ENCODE results near the gene GPR4. TPM values are rescaled to one million over a fixed set of nuclear protein-coding genes. Genes with fewer than 3 reads are reported as not detected.
"Not testable (repeated sequence)": the region's sequence is repeated elsewhere in the genome, so short reads cannot be mapped to it uniquely, and the experiment has no call there.

GPR4 gene
- polyA plus RNA-seq, 1 donor = 0.66 TPM

DNA sequence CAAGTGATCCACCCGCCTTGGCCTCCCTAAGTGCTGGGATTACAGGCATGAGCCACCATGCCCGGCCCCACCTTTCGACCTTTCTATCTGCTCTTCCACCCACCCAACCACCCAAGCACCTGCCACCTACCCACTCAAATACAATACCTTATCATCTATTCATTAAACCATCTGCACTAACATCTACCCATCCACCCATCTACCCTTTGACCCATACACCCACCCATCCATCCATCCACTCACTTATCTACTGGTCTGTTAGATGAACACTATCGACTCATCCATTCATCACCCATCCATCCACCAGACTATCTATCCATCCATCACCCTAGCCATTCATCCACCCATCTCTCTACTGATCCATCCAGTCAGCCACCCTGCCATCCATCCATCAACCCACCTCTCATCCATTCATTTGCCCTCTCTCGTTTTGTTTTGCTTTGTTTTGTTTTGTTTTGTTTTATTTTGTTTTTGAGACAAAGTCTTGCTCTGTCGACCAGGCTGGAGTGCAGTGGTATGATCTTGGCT lies 20.0 kb upstream of the GPR4 start:
- Histone ChIP-seq H3K36me3 (ENCODE audit: control insufficient read depth, insufficient read depth, low read length) (peaks cover 22% of the 10 kb centered on the region), H3K27me3 (ENCODE audit: control insufficient read depth, insufficient read depth, low read length) (no peaks in the 10 kb centered on the region)
- WGBS (ENCODE audit: insufficient coverage, low lambda C conversion rate) = 70% methylated on average over 1 of the region's 6 CpGs

DNA sequence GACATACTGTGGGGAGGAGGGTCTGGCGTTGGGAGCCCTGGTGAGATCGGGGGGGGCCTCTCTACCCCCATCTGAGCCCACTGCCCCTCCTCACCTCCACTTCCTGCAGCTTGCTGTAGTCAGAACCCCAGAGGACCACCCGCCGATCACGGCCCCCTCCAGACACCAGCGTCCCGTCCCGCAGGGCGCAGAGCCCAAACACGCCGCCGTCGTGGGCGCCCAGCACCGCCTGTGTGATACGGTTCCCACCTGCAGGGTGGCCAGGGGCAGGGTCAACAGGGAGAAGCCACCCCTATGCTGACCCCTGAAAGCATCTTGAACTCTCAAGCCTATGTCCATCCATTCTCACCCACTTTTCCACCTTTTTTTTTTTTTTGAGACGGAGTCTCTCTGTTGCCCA lies 19.4 kb upstream of the GPR4 start:
- Histone ChIP-seq H3K27me3 (ENCODE audit: control insufficient read depth, insufficient read depth, low read length) (no peaks in the 10 kb centered on the region), H3K27ac (ENCODE audit: low read length) (no peak overlapping the region), H3K4me1 (ENCODE audit: control insufficient read depth, insufficient read depth, low read length) (peaks cover 3% of the 10 kb centered on the region), H3K9me3 (ENCODE audit: control insufficient read depth, low read depth, low read length) (peaks cover 3% of the 10 kb centered on the region), H3K36me3 (ENCODE audit: control insufficient read depth, insufficient read depth, low read length) (peaks cover 20% of the 10 kb centered on the region), H3K4me3 (ENCODE audit: low read length) (no peak overlapping the region)
- no CpG with 5 or more reads among the region's 17 CpGs for WGBS (ENCODE audit: insufficient coverage, low lambda C conversion rate)
- no peak for DNase-seq

More for the DNA sequence above, 20.0 kb upstream of the GPR4 start:
- Histone ChIP-seq H3K9me3 (ENCODE audit: control insufficient read depth, low read depth, low read length) (no peaks in the 10 kb centered on the region), H3K4me1 (ENCODE audit: control insufficient read depth, insufficient read depth, low read length) (no peaks in the 10 kb centered on the region), H3K27ac (ENCODE audit: low read length) (no peak overlapping the region), H3K4me3 (ENCODE audit: low read length) (no peak overlapping the region)
- no peak for DNase-seq

DNA sequence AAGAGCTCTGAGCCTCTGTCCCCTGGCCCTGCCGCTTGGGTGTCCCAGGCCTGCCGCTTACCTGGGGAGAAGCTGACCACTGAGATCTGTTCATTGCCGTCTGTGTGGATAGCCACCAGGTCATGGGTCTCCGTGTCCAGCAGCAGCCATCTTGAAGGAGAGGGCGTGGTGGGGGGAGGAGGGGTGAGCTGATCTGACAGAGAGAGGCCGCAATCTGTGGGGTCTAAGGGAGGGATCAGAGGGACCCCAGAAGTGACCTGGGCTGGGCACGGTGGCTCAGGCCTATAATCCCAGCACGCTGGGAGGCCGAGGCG lies 14.6 kb upstream of the GPR4 start:
- peaks cover 23% of the 10 kb centered on the region for H3K4me1 ChIP-seq (ENCODE audit: control insufficient read depth, insufficient read depth, low read length)
- WGBS (ENCODE audit: insufficient coverage, low lambda C conversion rate) = no CpG with 5 or more reads among the region's 10 CpGs
- no peaks in the 10 kb centered on the region for H3K27me3 ChIP-seq (ENCODE audit: control insufficient read depth, insufficient read depth, low read length)
- DNase-seq = no peak
- H3K4me3 ChIP-seq (ENCODE audit: low read length) = peak overlapping the region; percentile 17
- H3K9me3 ChIP-seq (ENCODE audit: control insufficient read depth, low read depth, low read length) = peaks cover 5% of the 10 kb centered on the region
- H3K36me3 ChIP-seq (ENCODE audit: control insufficient read depth, insufficient read depth, low read length) = peaks cover 30% of the 10 kb centered on the region
- H3K27ac ChIP-seq (ENCODE audit: low read length) = no peak overlapping the region

DNA sequence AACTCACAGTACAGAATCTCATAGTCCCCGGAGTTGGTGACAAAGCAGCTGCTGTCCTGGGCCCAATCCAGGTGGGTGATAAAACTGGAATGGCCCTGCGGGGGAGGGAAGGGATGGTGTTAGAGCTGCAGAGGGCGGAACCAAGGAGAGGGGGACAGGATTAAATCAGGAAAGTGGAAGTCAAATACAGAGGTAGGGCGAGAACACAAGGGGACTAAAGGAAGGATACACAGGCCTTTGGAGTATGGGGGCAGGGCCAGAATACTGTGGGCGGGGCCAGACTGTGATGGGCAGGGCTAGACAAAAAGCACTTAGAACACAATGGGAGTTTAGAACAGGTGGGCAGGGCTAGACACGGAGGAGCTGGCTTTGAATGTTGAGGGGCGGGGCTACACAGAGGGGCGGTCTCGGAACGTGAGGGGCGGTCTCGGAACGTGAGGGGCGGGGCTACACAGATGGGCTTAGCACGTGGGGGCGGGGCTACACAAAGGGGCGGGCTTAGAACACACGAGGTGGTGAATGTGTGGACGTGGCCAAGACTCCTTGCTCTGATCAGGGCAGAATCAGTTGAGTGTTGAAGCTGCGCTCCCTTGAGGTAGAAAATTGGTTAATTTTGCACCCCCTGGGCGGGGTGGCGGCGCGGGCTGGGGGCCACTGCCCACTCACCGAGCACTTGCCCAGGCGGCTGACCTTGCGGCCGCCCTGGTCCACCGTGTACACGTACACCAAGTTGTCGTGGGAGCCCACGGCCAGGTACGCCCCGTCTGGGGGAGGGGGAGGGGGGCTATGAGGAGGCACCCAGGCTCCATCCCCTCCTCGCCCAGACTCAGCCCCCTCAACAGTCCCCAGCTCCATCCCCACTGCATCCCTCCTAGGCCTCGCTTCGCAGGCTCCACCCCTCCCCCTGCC lies 14.0 kb upstream of the GPR4 start:
- DNase-seq = peak; percentile 91 to 94
- Histone ChIP-seq H3K4me1 (ENCODE audit: control insufficient read depth, insufficient read depth, low read length) (peaks cover 23% of the 10 kb centered on the region), H3K27ac (ENCODE audit: low read length) (peak overlapping the region; percentile 52), H3K4me3 (ENCODE audit: low read length) (peak overlapping the region; percentile 17), H3K27me3 (ENCODE audit: control insufficient read depth, insufficient read depth, low read length) (no peaks in the 10 kb centered on the region), H3K36me3 (ENCODE audit: control insufficient read depth, insufficient read depth, low read length) (peaks cover 29% of the 10 kb centered on the region), H3K9me3 (ENCODE audit: control insufficient read depth, low read depth, low read length) (peaks cover 5% of the 10 kb centered on the region)
- WGBS (ENCODE audit: insufficient coverage, low lambda C conversion rate) = 17% methylated on average over 2 of the region's 37 CpGs

DNA sequence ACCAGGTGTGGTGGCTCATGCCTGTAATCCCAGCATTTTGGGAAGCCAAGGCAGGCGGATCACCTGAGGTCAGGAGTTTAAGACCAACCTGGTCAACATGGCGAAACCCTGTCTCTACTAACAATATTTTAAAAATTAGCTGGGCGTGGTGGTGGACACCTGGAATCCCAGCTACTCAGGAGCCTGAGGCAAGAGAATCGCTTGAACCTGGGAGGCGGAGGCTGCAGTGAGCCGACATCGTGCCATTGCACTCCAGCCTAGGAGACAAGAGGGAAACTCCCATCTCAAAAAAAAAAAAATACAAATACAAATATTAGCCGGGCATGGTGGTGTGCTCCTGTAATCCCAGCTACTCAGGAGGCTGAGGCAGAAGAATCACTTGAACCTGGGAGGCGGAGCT lies 13.0 kb upstream of the GPR4 start:
- no CpG with 5 or more reads among the region's 9 CpGs for WGBS (ENCODE audit: insufficient coverage, low lambda C conversion rate)
- not testable (repeated sequence) for H3K27me3 ChIP-seq (ENCODE audit: control insufficient read depth, insufficient read depth, low read length); DNase-seq; H3K27ac ChIP-seq (ENCODE audit: low read length); H3K4me3 ChIP-seq (ENCODE audit: low read length); H3K9me3 ChIP-seq (ENCODE audit: control insufficient read depth, low read depth, low read length)
- H3K4me1 ChIP-seq (ENCODE audit: control insufficient read depth, insufficient read depth, low read length) = peaks cover 23% of the 10 kb centered on the region
- peaks cover 21% of the 10 kb centered on the region for H3K36me3 ChIP-seq (ENCODE audit: control insufficient read depth, insufficient read depth, low read length)

DNA sequence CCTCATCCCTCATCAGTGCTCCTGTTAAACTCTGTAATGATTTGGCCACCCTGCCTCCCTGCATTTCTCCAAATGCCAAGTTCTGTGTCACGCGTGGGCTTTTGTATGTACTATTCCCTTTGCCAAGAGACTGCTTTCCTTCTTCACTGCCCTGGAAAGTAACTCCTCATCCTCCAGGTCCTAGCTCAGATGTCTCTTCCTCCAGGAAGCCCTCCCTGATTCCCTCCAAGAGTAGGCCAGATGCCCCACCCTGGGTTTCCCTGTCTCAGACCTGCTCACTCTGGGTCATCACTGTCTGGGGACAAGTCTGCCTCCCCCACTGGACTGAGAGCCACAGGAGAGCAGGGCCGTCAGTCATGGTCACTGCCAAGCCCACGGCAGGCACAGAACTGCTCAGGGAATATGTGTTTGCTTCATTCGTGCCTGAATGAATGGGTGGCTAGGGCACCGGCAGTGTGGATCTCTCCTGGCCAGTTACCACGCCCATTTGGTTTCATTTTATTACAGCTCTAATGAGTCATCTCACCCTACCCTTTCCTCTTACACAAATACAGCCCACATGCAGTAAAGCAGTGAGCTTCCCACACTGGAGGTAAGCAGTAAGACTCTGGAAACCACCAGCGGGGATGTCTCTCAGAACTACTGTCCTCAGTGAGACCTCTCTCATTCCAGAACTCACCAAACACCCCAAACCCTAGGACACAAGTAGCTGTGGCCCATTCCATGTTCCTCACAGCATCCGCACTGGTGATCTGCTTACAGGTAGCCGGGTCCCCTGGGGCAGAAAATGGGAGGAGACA lies 12.1 kb upstream of the GPR4 start:
- Histone ChIP-seq H3K4me1 (ENCODE audit: control insufficient read depth, insufficient read depth, low read length) (peaks cover 23% of the 10 kb centered on the region), H3K27ac (ENCODE audit: low read length) (peak overlapping the region; percentile 88), H3K36me3 (ENCODE audit: control insufficient read depth, insufficient read depth, low read length) (peaks cover 20% of the 10 kb centered on the region), H3K4me3 (ENCODE audit: low read length) (no peak overlapping the region), H3K27me3 (ENCODE audit: control insufficient read depth, insufficient read depth, low read length) (no peaks in the 10 kb centered on the region), H3K9me3 (ENCODE audit: control insufficient read depth, low read depth, low read length) (peaks cover 5% of the 10 kb centered on the region)
- WGBS (ENCODE audit: insufficient coverage, low lambda C conversion rate) = no CpG with 5 or more reads among the region's 10 CpGs
- DNase-seq = peak; percentile 76 to 91

DNA sequence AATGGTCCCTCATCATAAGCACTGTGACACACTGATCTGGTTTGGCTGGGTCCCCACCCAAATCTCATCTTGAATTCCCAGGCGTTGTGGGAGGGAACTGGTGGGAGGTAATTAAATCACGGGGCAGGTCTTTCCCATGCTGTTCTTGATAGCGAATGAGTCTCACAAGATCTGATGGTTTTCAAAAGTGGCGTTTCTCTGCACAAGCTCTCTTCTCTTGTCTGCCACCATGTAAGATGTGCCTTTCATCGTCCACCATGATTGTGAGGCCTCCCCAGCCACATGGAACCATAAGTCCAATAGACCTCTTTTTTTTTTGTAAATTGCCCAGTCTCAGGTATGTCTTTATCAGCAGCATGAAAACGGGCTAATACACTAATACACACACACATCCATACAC lies 6.9 kb upstream of the GPR4 start:
- no peak for DNase-seq
- no peak overlapping the region for H3K27ac ChIP-seq (ENCODE audit: low read length)
- H3K36me3 ChIP-seq (ENCODE audit: control insufficient read depth, insufficient read depth, low read length) = peaks cover 15% of the 10 kb centered on the region
- no peak overlapping the region for H3K4me3 ChIP-seq (ENCODE audit: low read length)
- no peaks in the 10 kb centered on the region for H3K9me3 ChIP-seq (ENCODE audit: control insufficient read depth, low read depth, low read length)
- H3K27me3 ChIP-seq (ENCODE audit: control insufficient read depth, insufficient read depth, low read length) = no peaks in the 10 kb centered on the region
- peaks cover 13% of the 10 kb centered on the region for H3K4me1 ChIP-seq (ENCODE audit: control insufficient read depth, insufficient read depth, low read length)
- WGBS (ENCODE audit: insufficient coverage, low lambda C conversion rate) = no CpG with 5 or more reads among the region's 6 CpGs

DNA sequence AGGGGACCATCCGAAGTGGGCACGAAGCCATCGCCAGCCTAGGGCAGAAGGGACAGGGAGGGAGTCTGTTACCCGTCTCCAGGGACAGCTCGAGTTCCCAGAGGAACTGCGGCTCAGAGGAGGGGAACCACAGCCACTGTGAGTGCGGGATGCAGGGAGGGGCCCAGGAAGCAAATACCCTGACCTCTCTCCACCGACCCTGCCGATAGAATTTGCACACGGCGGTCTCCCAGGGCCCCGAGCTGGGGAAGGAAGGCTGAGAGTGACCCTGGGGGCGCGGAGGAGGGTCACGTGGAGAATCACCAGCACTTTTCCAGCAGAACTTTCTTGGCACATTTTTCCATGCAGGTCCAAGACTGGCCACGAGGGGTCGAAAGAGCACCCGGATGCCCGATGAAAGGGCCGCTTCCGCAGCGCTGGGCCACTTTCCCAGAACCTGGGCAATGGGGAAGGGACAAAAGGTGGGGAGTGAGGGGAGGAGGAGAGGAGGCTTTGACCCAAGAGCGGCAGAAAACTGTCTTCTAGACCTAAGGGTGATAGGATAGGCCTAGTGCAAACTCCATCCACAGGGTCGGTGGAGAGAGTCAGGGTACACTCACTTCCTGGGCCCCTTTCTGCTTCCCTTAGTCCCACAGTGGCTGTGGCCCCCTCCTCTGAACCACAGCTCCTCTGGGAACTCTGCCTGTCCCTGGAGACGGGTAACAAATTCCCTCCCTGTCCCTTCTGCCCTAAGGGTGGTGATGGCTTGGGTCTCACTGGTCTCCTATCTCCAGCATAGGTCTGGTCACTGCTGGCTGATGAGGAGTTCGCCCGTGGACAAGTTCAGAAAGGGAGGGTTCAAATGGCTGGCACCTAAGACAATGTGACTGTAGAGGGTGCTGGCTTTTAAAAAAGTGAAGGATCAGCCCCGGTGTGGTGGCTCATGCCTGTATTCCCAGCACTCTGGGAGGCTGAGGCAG lies 5.3 kb upstream of the GPR4 start:
- H3K27ac ChIP-seq (ENCODE audit: low read length) = no peak overlapping the region
- no peaks in the 10 kb centered on the region for H3K9me3 ChIP-seq (ENCODE audit: control insufficient read depth, low read depth, low read length)
- WGBS (ENCODE audit: insufficient coverage, low lambda C conversion rate) = no CpG with 5 or more reads among the region's 28 CpGs
- peak overlapping the region; percentile 13 for H3K4me3 ChIP-seq (ENCODE audit: low read length)
- H3K27me3 ChIP-seq (ENCODE audit: control insufficient read depth, insufficient read depth, low read length) = peaks cover 12% of the 10 kb centered on the region
- peaks cover 8% of the 10 kb centered on the region for H3K36me3 ChIP-seq (ENCODE audit: control insufficient read depth, insufficient read depth, low read length)
- peaks cover 8% of the 10 kb centered on the region for H3K4me1 ChIP-seq (ENCODE audit: control insufficient read depth, insufficient read depth, low read length)
- DNase-seq = peak; percentile 61 to 76

DNA sequence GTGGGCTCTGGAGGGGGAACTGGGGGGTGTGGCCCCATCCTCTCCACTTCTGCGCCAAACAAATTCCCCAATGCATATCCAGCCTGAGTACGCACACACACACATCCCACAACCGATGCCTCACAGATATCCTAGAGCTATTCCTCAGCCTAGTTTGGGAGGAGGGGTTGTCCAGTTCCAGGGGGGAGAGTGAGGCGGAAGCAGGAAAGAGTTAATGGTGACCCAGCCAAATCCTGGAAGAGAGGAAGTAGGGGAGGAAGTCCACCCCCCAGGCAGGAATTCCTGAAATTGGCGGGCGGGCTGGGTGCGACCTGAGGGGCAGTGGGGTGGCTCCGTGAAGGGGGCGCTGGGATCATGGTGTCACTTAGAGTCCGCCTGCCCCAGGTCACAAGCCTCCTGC lies 897 bp downstream of the GPR4 start:
- Histone ChIP-seq H3K4me1 (ENCODE audit: control insufficient read depth, insufficient read depth, low read length) (peaks cover 6% of the 10 kb centered on the region), H3K36me3 (ENCODE audit: control insufficient read depth, insufficient read depth, low read length) (no peaks in the 10 kb centered on the region), H3K9me3 (ENCODE audit: control insufficient read depth, low read depth, low read length) (no peaks in the 10 kb centered on the region), H3K4me3 (ENCODE audit: low read length) (no peak overlapping the region), H3K27ac (ENCODE audit: low read length) (no peak overlapping the region), H3K27me3 (ENCODE audit: control insufficient read depth, insufficient read depth, low read length) (peaks cover 73% of the 10 kb centered on the region)
- no peak for DNase-seq
- no CpG with 5 or more reads among the region's 10 CpGs for WGBS (ENCODE audit: insufficient coverage, low lambda C conversion rate)

All from large intestine (tissue), 3 donors.